Measurements from ENCODE around the gene GTF3C1.
A peak's percentile ranks its signal among the peaks of the same experiment; 100 is the strongest.
"Not testable (repeated sequence)": the region's sequence is repeated elsewhere in the genome, so short reads cannot be mapped to it uniquely, and the experiment has no call there.

The GTF3C1 gene

GRCh38 chr16:27465483-27465879 is 84.2 kb downstream of the GTF3C1 start:
- Mint-ChIP-seq H3K9me3 (no peaks in the 10 kb centered on the region), H3K4me3 (no peak overlapping the region), H3K27ac (no peak overlapping the region), H3K4me1 (ENCODE audit: low read depth) (peaks cover under 1% of the 10 kb centered on the region), H3K27me3 (no peaks in the 10 kb centered on the region), H3K36me3 (ENCODE audit: low read depth) (peaks cover 100% of the 10 kb centered on the region)
- intact Hi-C loops (cut with micrococcal nuclease) = no loop called here

- H3K36me3 Mint-ChIP-seq (ENCODE audit: low read depth) = peaks cover 100% of the 10 kb centered on the region
- H3K4me3 Mint-ChIP-seq = no peak overlapping the region
- intact Hi-C loops (cut with micrococcal nuclease) = no loop called here
- no peaks in the 10 kb centered on the region for H3K9me3 Mint-ChIP-seq
- no peaks in the 10 kb centered on the region for H3K27me3 Mint-ChIP-seq
- no peaks in the 10 kb centered on the region for H3K4me1 Mint-ChIP-seq (ENCODE audit: low read depth)
- H3K27ac Mint-ChIP-seq = no peak overlapping the region
Measured at GRCh38 chr16:27464626-27465482, 84.9 kb downstream of the GTF3C1 start.

DNA sequence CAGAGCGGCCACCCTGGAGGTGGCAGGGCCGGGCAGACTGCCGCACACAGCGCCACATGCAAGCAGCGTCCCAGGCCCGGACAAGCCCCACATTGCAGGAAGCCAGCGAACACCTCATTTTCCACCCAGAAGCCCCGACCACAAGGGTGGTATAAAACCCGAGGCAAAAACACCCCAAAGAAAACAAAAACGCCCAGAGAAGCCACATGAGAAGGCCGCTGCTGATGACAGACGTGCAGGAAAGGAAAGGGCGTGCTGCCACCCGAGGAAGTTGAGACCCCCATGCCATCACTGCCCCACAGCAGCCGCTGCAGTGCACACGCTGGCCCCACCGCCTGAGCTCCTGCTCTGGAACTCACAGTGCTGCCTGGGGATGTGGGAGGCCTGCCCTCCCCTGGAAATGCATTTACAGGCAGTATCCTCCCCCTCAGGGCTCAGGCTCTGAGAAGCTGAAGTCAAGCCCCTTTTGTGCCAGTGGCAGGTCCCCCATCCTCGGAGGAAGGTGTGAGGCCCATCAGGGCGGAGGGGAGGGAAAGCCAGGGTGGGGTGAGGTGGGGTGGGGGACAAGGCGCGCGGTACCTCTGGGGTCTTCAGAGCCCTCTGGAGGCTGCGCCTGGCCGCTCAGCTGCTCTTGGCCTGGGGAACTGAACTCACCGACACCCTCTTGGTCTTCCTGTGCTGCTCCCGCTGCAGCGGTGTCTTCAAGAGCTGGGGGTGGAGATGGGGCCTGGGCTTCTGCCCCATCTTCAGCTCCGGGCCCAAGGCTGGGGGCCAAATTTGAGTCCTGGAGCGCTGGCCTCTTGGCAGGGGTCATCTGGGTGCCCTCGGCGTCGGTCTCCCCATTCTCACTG is 85.7 kb downstream of the GTF3C1 start:
- no peak overlapping the region for H3K27ac Mint-ChIP-seq
- no peak overlapping the region for H3K4me3 Mint-ChIP-seq
- intact Hi-C loops (cut with micrococcal nuclease) = no loop called here
- H3K4me1 Mint-ChIP-seq (ENCODE audit: low read depth) = no peaks in the 10 kb centered on the region
- no peaks in the 10 kb centered on the region for H3K27me3 Mint-ChIP-seq
- H3K36me3 Mint-ChIP-seq (ENCODE audit: low read depth) = peaks cover 100% of the 10 kb centered on the region
- no peaks in the 10 kb centered on the region for H3K9me3 Mint-ChIP-seq

- Mint-ChIP-seq H3K36me3 (ENCODE audit: low read depth) (peaks cover 95% of the 10 kb centered on the region), H3K27ac (no peak overlapping the region), H3K4me3 (no peak overlapping the region), H3K27me3 (no peaks in the 10 kb centered on the region), H3K4me1 (ENCODE audit: low read depth) (peaks cover 4% of the 10 kb centered on the region), H3K9me3 (no peaks in the 10 kb centered on the region)
- intact Hi-C loops (cut with micrococcal nuclease) = no loop called here
Measured at GRCh38 chr16:27462846-27463682, 86.6 kb downstream of the GTF3C1 start.

DNA sequence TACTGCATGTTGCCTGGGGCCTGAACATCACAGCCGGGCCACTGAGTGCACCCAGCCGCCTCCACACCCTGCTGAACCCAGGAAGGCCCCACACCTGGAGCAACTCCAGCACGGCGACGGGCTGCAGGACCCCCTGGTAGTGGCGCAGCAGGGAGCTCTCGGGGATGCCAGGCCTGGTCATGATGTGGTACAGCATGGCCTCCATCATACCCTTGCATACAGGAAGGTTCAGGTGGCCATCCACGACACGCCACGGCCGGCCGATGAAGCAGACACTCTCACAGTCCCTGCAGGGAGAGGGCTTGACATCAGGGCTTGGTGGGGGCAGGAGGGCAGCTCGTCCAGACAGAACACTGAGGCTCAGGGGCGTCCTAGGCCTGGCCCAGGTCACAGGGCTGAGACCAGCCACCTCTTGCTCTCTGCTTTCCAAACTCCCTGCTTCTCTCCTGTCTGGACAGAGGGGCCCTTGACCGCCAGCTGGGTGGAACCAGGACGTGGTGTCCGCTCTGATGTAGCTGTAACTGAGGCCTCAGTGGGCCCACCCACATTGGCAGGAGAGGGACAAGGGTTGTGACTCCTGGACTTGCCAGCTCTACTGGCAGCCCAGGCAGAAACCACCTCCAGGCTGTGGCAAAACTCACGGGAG is 87.4 kb downstream of the GTF3C1 start:
- intact Hi-C loops (cut with micrococcal nuclease) = no loop called here
- Mint-ChIP-seq H3K9me3 (no peaks in the 10 kb centered on the region), H3K4me1 (ENCODE audit: low read depth) (peaks cover 9% of the 10 kb centered on the region), H3K36me3 (ENCODE audit: low read depth) (peaks cover 88% of the 10 kb centered on the region), H3K27ac (no peak overlapping the region), H3K4me3 (no peak overlapping the region), H3K27me3 (no peaks in the 10 kb centered on the region)

DNA sequence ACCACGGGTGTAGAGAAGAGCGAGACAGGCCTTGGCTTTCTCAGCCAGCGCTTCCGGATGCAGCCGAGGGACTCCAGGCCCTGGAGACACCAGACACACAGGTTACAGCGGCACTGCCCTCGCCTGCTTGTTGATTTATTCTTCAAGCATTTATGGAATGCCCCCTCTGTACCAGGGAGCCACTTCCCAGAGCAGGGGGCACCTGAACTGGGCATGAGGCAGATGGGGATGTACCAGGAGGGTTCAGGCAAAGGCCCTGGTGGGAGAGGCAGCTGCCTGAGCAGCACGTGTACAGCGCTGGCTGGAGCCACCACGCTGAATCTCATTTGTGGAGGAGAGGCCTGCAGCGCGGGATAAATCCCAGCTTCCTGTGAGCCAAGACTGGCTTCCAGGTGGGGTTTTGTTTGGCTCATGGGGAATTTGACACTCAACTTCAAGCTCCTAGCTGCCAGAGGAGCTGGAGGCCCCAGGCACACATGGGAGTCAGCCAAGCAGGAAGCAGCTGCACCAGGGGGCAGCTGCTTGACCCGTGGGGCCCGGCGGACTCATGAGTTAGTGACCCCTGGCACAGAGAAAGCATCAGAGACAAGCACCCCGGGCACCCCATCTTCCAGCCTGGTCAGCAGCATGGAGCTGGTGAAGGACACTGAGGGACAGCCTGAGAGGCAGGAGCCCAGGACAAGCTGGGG is 88.1 kb downstream of the GTF3C1 start:
- Mint-ChIP-seq H3K4me3 (no peak overlapping the region), H3K36me3 (ENCODE audit: low read depth) (peaks cover 81% of the 10 kb centered on the region), H3K4me1 (ENCODE audit: low read depth) (peaks cover 16% of the 10 kb centered on the region), H3K9me3 (no peaks in the 10 kb centered on the region), H3K27ac (no peak overlapping the region), H3K27me3 (no peaks in the 10 kb centered on the region)
- intact Hi-C loops (cut with micrococcal nuclease) = no loop called here

GRCh38 chr16:27460663-27461482 is 88.8 kb downstream of the GTF3C1 start:
- no peak overlapping the region for H3K4me3 Mint-ChIP-seq
- no peak overlapping the region for H3K27ac Mint-ChIP-seq
- intact Hi-C loops (cut with micrococcal nuclease) = no loop called here
- H3K9me3 Mint-ChIP-seq = no peaks in the 10 kb centered on the region
- peaks cover 22% of the 10 kb centered on the region for H3K4me1 Mint-ChIP-seq (ENCODE audit: low read depth)
- peaks cover 73% of the 10 kb centered on the region for H3K36me3 Mint-ChIP-seq (ENCODE audit: low read depth)
- H3K27me3 Mint-ChIP-seq = peaks cover 2% of the 10 kb centered on the region

- Mint-ChIP-seq H3K4me3 (no peak overlapping the region), H3K27me3 (peaks cover 7% of the 10 kb centered on the region), H3K27ac (no peak overlapping the region), H3K4me1 (ENCODE audit: low read depth) (peaks cover 28% of the 10 kb centered on the region), H3K9me3 (no peaks in the 10 kb centered on the region), H3K36me3 (ENCODE audit: low read depth) (peaks cover 67% of the 10 kb centered on the region)
- intact Hi-C loops (cut with micrococcal nuclease) = no loop called here
Measured at GRCh38 chr16:27460213-27460612, 89.5 kb downstream of the GTF3C1 start.

- Mint-ChIP-seq H3K4me3 (no peak overlapping the region), H3K27me3 (peaks cover 13% of the 10 kb centered on the region), H3K27ac (no peak overlapping the region), H3K9me3 (no peaks in the 10 kb centered on the region), H3K36me3 (ENCODE audit: low read depth) (peaks cover 56% of the 10 kb centered on the region), H3K4me1 (ENCODE audit: low read depth) (peaks cover 28% of the 10 kb centered on the region)
- intact Hi-C loops (cut with micrococcal nuclease) = loop anchor here (5.0 to 10.0 kb wide), 2 partner anchors 224 to 282 kb away; no protein-coding TSS in a partner anchor
Measured at GRCh38 chr16:27458987-27459688, 90.6 kb downstream of the GTF3C1 start.

- Mint-ChIP-seq H3K36me3 (ENCODE audit: low read depth) (peaks cover 47% of the 10 kb centered on the region), H3K9me3 (peaks cover 1% of the 10 kb centered on the region), H3K4me3 (no peak overlapping the region), H3K4me1 (ENCODE audit: low read depth) (peaks cover 30% of the 10 kb centered on the region), H3K27ac (no peak overlapping the region), H3K27me3 (peaks cover 18% of the 10 kb centered on the region)
- intact Hi-C loops (cut with micrococcal nuclease) = loop anchor here (5.0 to 10.0 kb wide), 2 partner anchors 223 to 281 kb away; no protein-coding TSS in a partner anchor
Measured at GRCh38 chr16:27458258-27458657, 91.5 kb downstream of the GTF3C1 start.

- Mint-ChIP-seq H3K27me3 (peaks cover 18% of the 10 kb centered on the region), H3K27ac (peak overlapping the region; percentile 10), H3K4me1 (ENCODE audit: low read depth) (peaks cover 35% of the 10 kb centered on the region), H3K36me3 (ENCODE audit: low read depth) (peaks cover 40% of the 10 kb centered on the region)
- intact Hi-C loops (cut with micrococcal nuclease) = loop anchor here (1.0 to 10.0 kb wide), 4 partner anchors 89 to 302 kb away; no protein-coding TSS in a partner anchor
- not testable (repeated sequence) for H3K9me3 Mint-ChIP-seq, H3K4me3 Mint-ChIP-seq
Measured at GRCh38 chr16:27457605-27457900, 92.2 kb downstream of the GTF3C1 start.

GRCh38 chr16:27455700-27456099 is 94.0 kb downstream of the GTF3C1 start:
- Mint-ChIP-seq H3K9me3 (peaks cover 5% of the 10 kb centered on the region), H3K4me3 (no peak overlapping the region), H3K27me3 (peaks cover 27% of the 10 kb centered on the region), H3K36me3 (ENCODE audit: low read depth) (peaks cover 22% of the 10 kb centered on the region), H3K4me1 (ENCODE audit: low read depth) (peaks cover 35% of the 10 kb centered on the region), H3K27ac (no peak overlapping the region)
- intact Hi-C loops (cut with micrococcal nuclease) = loop anchor here (2.0 to 10.0 kb wide), 3 partner anchors 87 to 278 kb away; no protein-coding TSS in a partner anchor
